Measurements from ENCODE around the gene HYI. TPM values are rescaled to one million over a fixed set of nuclear protein-coding genes. Genes with fewer than 3 reads are reported as not detected.

HYI gene
- total RNA-seq, 1 experiment from 2014 or later, result 16.7 TPM

Other genes starting within 250 kb of the HYI start
- not detected in 2 replicates for gene TMEM125, start 183.9 kb downstream of the HYI start, total RNA-seq (2014; rRNA removed; shearing (Covaris generic); ENCODE audit: low replicate concordance)
- gene C1orf210, start 168.3 kb downstream of the HYI start, total RNA-seq (2014; rRNA removed; shearing (Covaris generic); ENCODE audit: low replicate concordance), result not detected in 2 replicates
- gene TIE1, start 152.9 kb downstream of the HYI start, total RNA-seq (2014; rRNA removed; shearing (Covaris generic); ENCODE audit: low replicate concordance), result 0.20 TPM in 1 of 2 replicates, not detected in the other
- gene MPL, start 116.1 kb downstream of the HYI start, total RNA-seq (2014; rRNA removed; shearing (Covaris generic); ENCODE audit: low replicate concordance), result not detected in 2 replicates
- gene CDC20, start 95.0 kb downstream of the HYI start, total RNA-seq (2014; rRNA removed; shearing (Covaris generic); ENCODE audit: low replicate concordance), result 152 and 260 TPM in 2 replicates
- gene ELOVL1, start 85.9 kb downstream of the HYI start, total RNA-seq (2014; rRNA removed; shearing (Covaris generic); ENCODE audit: low replicate concordance), result 101 and 118 TPM in 2 replicates
- gene MED8, start 64.1 kb downstream of the HYI start, total RNA-seq (2014; rRNA removed; shearing (Covaris generic); ENCODE audit: low replicate concordance), result 51.1 and 60.4 TPM in 2 replicates
- gene SZT2, start 64.0 kb downstream of the HYI start, total RNA-seq (2014; rRNA removed; shearing (Covaris generic); ENCODE audit: low replicate concordance), result 2.5 and 4.9 TPM in 2 replicates
- 28.5 and 33.0 TPM in 2 replicates for gene PTPRF, start 77.0 kb upstream of the HYI start, total RNA-seq (2014; rRNA removed; shearing (Covaris generic); ENCODE audit: low replicate concordance)
- gene KDM4A, start 196.2 kb upstream of the HYI start, total RNA-seq (2014; rRNA removed; shearing (Covaris generic); ENCODE audit: low replicate concordance), result 24.1 and 24.8 TPM in 2 replicates